GM18951 (cell line): ENCODE results near the gene CLSTN1.

Experiments used
- POLR2A ChIP-seq: IDR thresholded peaks from 4 replicates; pipeline ENCODE4 v1.6.1; 2011; ENCODE audit warnings: mild to moderate bottlenecking; ENCODE audit not compliant: insufficient read length, insufficient read depth; ENCODE audit errors: extremely low read depth
- in situ Hi-C: fragments of 300-500 bp; cut with MboI; formaldehyde crosslinking; loops from one replicate; pipeline ENCODE4 v1.12.0; 2022; ENCODE audit warnings: low sequenced_read_pairs, mixed read lengths, inconsistent platforms; ENCODE audit not compliant: unreplicated experiment

The CLSTN1 gene

DNA sequence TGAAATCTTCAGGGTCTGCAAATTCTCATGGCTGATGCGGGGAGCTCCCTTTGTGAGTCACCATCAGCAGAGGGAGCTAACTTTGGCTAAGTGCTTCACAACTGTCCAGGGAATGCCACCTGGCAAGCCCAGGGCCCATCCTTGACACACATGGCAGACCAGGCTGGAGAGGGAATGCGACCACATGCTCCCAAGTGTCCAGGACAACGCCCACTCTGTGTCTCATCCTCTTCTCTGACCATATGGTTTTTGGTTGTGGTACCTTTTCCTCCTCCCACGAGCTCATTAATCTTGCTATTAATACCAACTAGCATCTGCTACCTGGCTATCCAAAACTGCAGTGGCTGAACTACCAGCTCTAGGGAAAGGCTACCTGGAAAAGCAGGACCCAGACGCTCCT is 37.1 kb upstream of the CLSTN1 start:
- no peak for TF ChIP-seq POLR2A
- in situ Hi-C loops, result loop anchor here (25.0 kb wide), 1 partner anchor 249 kb away; no protein-coding TSS in a partner anchor

GRCh38 chr1:9859281-9860014 is 35.7 kb upstream of the CLSTN1 start:
- no peak for TF ChIP-seq POLR2A
- in situ Hi-C loops, result loop anchor here (25.0 kb wide), 1 partner anchor 247 kb away; no protein-coding TSS in a partner anchor

- TF ChIP-seq POLR2A, result no peak
- in situ Hi-C loops, result loop anchor here (25.0 kb wide), 1 partner anchor 246 kb away; no protein-coding TSS in a partner anchor
Observed at GRCh38 chr1:9858293-9859035, 34.7 kb upstream of the CLSTN1 start.

DNA sequence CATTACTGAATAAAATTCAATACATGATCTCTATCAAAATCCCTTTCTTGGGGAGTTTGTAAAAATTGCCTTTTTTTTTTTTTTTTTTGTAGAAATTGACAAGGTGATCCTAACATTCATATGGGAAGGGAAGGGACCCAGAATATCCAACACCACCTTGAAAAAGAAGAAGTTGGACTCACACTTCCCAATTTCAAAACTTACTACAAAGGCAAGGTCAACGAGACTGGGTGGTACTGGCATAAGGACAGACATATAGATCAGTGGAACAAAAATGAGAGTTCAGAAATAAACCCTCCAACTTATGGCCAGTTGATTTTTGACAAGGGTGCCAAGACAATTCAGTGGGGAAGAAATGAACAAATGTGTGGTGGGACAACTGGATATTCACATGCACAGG is 31.4 kb upstream of the CLSTN1 start:
- in situ Hi-C loops, result loop anchor here (25.0 kb wide), 1 partner anchor 243 kb away; no protein-coding TSS in a partner anchor
- no peak for TF ChIP-seq POLR2A

GRCh38 chr1:9853249-9853595 is 29.5 kb upstream of the CLSTN1 start:
- TF ChIP-seq POLR2A, result no peak
- in situ Hi-C loops, result loop anchor here (25.0 kb wide), 1 partner anchor 241 kb away; no protein-coding TSS in a partner anchor

DNA sequence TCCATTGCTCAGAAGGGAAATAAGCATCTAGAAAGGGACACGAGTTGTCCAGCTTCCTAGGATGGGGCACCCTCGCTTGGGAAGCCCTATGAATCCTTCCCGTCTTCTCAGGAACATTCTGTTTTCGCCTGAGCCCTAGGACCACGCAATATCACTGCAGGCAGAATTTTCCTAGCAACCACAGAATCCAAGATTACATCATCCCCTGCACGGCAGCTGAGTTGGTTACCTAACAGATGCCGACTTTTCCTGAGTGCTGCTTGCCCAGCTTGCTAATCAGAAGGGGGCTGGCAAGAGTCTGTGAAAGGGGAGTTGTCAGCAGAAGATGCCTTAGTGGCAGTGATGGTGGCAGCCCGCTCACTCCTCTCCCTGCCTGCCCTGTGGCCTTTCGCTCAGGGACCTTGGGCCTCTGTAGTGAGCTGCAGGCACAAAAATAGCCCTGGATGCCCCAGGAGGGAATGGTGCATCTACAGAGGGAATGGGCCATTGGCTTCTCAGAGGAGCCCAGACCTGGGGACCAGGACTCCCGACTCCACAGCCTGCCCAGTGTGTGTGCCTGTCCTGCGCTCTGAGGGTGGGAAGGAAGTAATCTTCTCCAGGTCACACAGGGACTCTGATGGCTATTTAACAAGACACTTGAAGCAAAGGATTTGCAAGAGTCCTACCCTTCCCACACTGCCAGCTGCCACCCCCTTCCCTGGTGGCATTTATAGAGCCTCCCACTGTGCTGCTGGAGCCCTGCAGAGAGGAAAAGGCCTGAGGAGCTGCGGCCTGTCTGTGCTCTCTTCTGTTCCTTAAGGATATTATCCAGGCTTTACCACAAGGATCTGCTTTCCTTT is 28.9 kb upstream of the CLSTN1 start:
- in situ Hi-C loops, result loop anchor here (25.0 kb wide), 1 partner anchor 240 kb away; no protein-coding TSS in a partner anchor
- TF ChIP-seq POLR2A, result no peak

GRCh38 chr1:9852004-9852403 is 28.2 kb upstream of the CLSTN1 start:
- TF ChIP-seq POLR2A, result no peak
- in situ Hi-C loops, result loop anchor here (25.0 kb wide), 1 partner anchor 240 kb away; no protein-coding TSS in a partner anchor

DNA sequence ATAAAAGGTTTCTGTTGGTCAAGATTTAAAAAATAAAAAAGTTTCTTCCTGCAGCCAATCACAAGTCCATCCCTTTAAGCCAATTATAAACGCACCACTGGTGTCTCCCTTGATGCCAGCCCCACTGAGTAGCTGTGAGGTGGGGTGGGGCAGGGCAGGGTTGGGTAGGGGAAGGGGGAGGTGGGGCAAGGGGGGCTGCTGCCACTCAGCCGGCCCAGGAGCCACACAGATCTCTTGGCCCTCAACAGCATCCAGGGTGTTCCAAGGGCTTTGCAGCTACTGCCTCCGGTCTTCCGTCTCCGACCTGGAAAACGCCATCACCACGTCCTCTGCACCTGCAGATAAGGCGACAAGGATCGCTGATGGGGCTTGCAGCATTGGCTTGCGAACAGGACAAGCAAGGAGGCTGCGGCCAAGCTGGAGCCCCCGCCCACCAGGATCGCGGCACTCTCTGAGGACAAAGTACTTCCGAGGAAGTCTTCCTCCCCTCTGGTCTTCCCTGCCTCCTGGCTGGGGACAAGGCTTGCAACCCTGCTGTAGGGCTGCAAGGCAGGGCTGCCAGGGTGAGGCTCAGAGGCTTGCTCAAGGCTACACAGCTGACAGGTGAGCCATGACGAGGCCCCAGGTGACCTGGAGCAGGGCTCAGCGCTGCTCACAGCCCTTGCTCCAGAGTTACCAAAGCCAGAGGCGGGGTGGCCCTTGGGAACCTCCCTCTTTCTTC is 26.8 kb upstream of the CLSTN1 start:
- TF ChIP-seq POLR2A, result no peak
- in situ Hi-C loops, result loop anchor here (25.0 kb wide), 1 partner anchor 238 kb away; no protein-coding TSS in a partner anchor

DNA sequence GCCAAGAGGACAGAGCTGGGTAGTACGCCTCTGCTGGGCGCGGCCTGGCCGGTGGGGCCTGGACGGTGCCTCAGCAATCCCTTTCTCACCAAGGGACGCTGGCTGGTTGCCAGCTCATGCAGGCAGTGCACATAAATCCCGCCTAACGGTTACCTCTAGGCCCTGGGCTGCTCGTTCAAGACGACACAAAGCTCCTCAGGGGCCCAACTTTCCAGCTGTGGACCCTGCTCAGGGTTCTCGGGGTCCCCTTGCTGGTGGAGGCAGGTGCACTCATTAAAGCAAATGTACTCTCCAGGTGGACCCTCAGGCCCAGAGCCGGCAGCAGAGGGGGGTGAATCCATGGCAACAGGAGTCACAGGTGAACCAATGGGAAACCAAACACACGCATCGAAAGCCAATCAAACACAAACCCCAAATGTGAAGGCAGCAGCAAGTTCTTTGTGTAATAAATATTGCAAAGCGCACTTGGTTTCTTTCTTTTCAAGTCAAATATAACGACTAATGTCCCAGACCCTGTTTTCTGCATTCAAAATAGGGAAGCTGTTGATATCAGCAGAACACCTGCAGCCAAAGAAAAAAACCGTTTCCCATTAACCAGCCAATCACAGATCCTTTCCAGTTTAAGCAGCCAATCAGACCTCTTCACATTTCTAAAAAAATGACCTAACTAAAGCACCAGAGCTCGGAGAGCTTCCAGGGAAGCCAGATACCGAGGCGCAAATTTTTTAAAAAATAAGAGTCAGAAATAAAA is 26.1 kb upstream of the CLSTN1 start:
- TF ChIP-seq POLR2A, result no peak
- in situ Hi-C loops, result loop anchor here (25.0 kb wide), 1 partner anchor 238 kb away; no protein-coding TSS in a partner anchor

DNA sequence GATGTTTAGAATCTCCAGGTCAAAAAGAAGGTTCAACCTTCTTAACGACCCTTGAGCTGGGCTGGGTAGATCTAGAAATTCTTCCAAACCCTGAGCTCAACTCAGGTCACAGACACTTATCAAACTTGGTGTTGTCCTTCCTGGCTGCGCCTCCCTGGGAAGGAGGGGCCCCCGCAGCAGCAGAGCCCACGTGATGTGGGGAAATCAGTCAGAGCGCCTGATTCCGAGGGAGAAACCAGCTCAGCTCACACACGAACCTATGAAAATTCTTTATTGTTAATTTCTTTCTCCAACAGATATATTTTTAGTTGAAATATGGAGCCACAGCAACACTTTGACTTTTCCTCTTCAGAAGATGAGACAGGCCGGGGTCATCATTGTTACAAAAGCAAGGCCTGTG is 24.3 kb upstream of the CLSTN1 start:
- no peak for TF ChIP-seq POLR2A
- in situ Hi-C loops, result no loop called here

GRCh38 chr1:9847269-9847668 is 23.5 kb upstream of the CLSTN1 start:
- TF ChIP-seq POLR2A, result no peak
- in situ Hi-C loops, result no loop called here
